MM.1S (cell line): ENCODE data around the gene PPP6R2.

Experiments used
- DNase-seq: peaks from one replicate; pipeline ENCODE4 v3.0.0-alpha.2; 2015
- H2AFZ ChIP-seq: fragments of 300-600 bp; sonication (generic); 2 replicates; pipeline ENCODE4 v1.6.0; 2016; ENCODE audit warnings: antibody characterized with exemption, low read length
- H3F3A ChIP-seq: fragments of 300-600 bp; sonication (generic); 2 replicates; pipeline ENCODE4 v1.6.1; 2016; ENCODE audit warnings: mild to moderate bottlenecking, antibody characterized with exemption, low read length, moderate library complexity, mixed read lengths; ENCODE audit not compliant: insufficient read depth
- H3K27ac ChIP-seq: fragments of 300-600 bp; sonication (generic); 2 replicates; pipeline ENCODE4 v1.5.1; 2016; ENCODE audit warnings: mild to moderate bottlenecking, low read length
- H3K27me3 ChIP-seq: fragments of 300-600 bp; sonication (generic); replicated peaks from 2 replicates; pipeline ENCODE4 v1.6.0; 2016; ENCODE audit warnings: low read length; ENCODE audit not compliant: insufficient read depth
- H3K36me3 ChIP-seq: fragments of 300-600 bp; sonication (generic); replicated peaks from 2 replicates; pipeline ENCODE4 v1.6.1; 2016; ENCODE audit warnings: mild to moderate bottlenecking, low read length, mixed read lengths; ENCODE audit not compliant: insufficient read depth
- H3K4me1 ChIP-seq: fragments of 300-600 bp; sonication (generic); 2 replicates; pipeline ENCODE4 v1.6.1; 2016; ENCODE audit warnings: low read length, mixed read lengths
- H3K4me2 ChIP-seq: fragments of 300-600 bp; sonication (generic); 2 replicates; pipeline ENCODE4 v1.6.0; 2016; ENCODE audit warnings: low read depth, low read length
- H3K4me3 ChIP-seq: fragments of 300-600 bp; sonication (generic); 2 replicates; pipeline ENCODE4 v1.5.1; 2016; ENCODE audit warnings: low read length, mixed read lengths
- H3K79me2 ChIP-seq: fragments of 300-600 bp; sonication (generic); 2 replicates; pipeline ENCODE4 v1.6.1; 2016; ENCODE audit warnings: mixed run types, low read length, mixed read lengths
- H3K9ac ChIP-seq: fragments of 300-600 bp; sonication (generic); 2 replicates; pipeline ENCODE4 v1.6.1; 2016; ENCODE audit warnings: low read length, mixed read lengths
- H3K9me2 ChIP-seq: fragments of 300-600 bp; sonication (generic); replicated peaks from 2 replicates; pipeline ENCODE4 v1.6.1; 2016; ENCODE audit warnings: mild to moderate bottlenecking, low read length, mixed read lengths; ENCODE audit not compliant: insufficient read depth
- H3K9me3 ChIP-seq: fragments of 300-600 bp; sonication (generic); replicated peaks from 2 replicates; pipeline ENCODE4 v1.6.1; 2016; ENCODE audit warnings: mild to moderate bottlenecking, low read length, mixed read lengths; ENCODE audit not compliant: insufficient read depth
- H4K20me1 ChIP-seq: fragments of 300-600 bp; sonication (generic); 2 replicates; pipeline ENCODE4 v1.6.1; 2016; ENCODE audit warnings: mild to moderate bottlenecking, low read length, moderate library complexity, mixed read lengths; ENCODE audit not compliant: insufficient read depth
- EZH2 ChIP-seq: fragments of 300-600 bp; sonication (generic); optimal IDR thresholded peaks from 2 replicates; pipeline ENCODE3; 2017; ENCODE audit warnings: low read depth, mild to moderate bottlenecking, antibody characterized with exemption, low read length, mixed read lengths
- EZH2phosphoT487 ChIP-seq: fragments of 300-600 bp; sonication (generic); IDR thresholded peaks from 2 replicates; pipeline ENCODE4 v1.6.1; 2018; ENCODE audit warnings: antibody characterized with exemption, low read length
- TF ChIP-seq, protein P1 (sequence below): fragments of 300-600 bp; sonication (generic); IDR thresholded peaks from 2 replicates; pipeline ENCODE4 v1.5.1; 2016; ENCODE audit warnings: antibody characterized with exemption, low read length, mixed read lengths

PPP6R2 gene

DNA sequence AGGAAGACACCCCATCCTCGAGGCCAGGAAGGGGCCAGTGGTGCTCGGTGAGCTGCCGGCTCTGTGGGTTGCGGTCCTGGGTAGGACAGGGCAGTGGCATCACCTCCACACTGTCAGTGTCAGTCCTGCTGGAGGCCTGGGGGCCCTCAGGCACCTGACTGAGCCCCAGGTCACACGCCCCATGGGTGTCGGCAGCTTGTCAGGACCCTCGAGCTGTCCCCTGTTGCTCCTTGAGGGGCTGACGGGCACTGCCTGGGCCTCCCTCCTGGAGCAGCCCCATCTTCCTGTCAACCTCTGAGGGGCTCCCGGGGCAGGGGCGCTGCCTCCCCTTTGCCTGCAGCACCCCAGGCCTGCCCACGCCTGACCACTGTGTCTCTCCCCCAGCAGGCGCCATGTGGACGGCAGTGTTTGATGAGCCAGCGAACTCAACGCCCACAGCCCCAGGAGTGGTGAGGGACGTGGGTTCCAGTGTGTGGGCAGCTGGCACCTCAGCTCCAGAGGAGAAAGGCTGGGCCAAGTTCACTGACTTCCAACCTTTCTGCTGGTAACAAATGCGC lies 96.3 kb downstream of the PPP6R2 start:
- no peaks in the 10 kb centered on the region for H3F3A ChIP-seq
- DNase-seq: no peak
- H3K4me3 ChIP-seq: no peak overlapping the region
- no peaks in the 10 kb centered on the region for H3K36me3 ChIP-seq
- no peak overlapping the region for H2AFZ ChIP-seq
- H4K20me1 ChIP-seq: no peaks in the 10 kb centered on the region
- H3K27ac ChIP-seq: no peak overlapping the region
- H3K27me3 ChIP-seq: no peaks in the 10 kb centered on the region
- TF ChIP-seq, protein P1, sequence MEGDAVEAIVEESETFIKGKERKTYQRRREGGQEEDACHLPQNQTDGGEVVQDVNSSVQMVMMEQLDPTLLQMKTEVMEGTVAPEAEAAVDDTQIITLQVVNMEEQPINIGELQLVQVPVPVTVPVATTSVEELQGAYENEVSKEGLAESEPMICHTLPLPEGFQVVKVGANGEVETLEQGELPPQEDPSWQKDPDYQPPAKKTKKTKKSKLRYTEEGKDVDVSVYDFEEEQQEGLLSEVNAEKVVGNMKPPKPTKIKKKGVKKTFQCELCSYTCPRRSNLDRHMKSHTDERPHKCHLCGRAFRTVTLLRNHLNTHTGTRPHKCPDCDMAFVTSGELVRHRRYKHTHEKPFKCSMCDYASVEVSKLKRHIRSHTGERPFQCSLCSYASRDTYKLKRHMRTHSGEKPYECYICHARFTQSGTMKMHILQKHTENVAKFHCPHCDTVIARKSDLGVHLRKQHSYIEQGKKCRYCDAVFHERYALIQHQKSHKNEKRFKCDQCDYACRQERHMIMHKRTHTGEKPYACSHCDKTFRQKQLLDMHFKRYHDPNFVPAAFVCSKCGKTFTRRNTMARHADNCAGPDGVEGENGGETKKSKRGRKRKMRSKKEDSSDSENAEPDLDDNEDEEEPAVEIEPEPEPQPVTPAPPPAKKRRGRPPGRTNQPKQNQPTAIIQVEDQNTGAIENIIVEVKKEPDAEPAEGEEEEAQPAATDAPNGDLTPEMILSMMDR: no peak
- TF ChIP-seq EZH2phosphoT487 (no peak), EZH2 (no peak)
- H3K79me2 ChIP-seq: no peaks in the 10 kb centered on the region
- H3K4me1 ChIP-seq: no peaks in the 10 kb centered on the region
- H3K9ac ChIP-seq: no peak overlapping the region
- no peaks in the 10 kb centered on the region for H3K9me2 ChIP-seq
- H3K4me2 ChIP-seq: no peak overlapping the region
- H3K9me3 ChIP-seq: no peaks in the 10 kb centered on the region

DNA sequence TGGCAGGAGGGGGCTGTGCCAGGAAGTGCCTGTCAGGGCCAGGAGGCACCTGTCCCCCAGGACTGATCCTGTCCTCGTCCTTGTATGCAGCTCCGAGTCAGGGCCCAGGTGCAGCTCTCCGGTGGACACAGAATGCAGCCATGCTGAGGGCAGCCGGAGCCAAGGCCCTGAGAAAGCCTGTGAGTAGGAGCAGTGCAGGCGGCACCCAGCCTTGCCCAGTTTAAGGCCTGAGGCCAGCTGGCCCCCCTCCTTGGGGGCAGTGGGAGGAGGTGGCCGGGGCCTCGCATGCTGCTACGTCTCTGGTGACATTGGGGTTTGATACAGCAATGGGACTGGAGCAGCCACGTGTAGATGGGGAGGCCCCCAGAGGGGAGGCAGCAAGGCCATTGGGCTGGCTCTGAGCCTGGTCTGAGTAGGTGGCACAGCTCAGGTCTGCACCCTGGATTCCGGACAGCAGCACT lies 96.8 kb downstream of the PPP6R2 start:
- H3K36me3 ChIP-seq: no peaks in the 10 kb centered on the region
- H3K4me2 ChIP-seq: no peak overlapping the region
- no peaks in the 10 kb centered on the region for H3K9me2 ChIP-seq
- peaks cover 3% of the 10 kb centered on the region; the same call in 1 of the 2 replicates for H3F3A ChIP-seq
- H3K4me1 ChIP-seq: no peaks in the 10 kb centered on the region
- no peak overlapping the region for H3K4me3 ChIP-seq
- TF ChIP-seq EZH2 (no peak), EZH2phosphoT487 (no peak)
- TF ChIP-seq, protein P1: no peak
- no peak overlapping the region for H3K27ac ChIP-seq
- no peak overlapping the region for H2AFZ ChIP-seq
- H3K9ac ChIP-seq: no peak overlapping the region
- DNase-seq: no peak
- no peaks in the 10 kb centered on the region for H4K20me1 ChIP-seq
- H3K9me3 ChIP-seq: no peaks in the 10 kb centered on the region
- H3K79me2 ChIP-seq: no peaks in the 10 kb centered on the region
- no peaks in the 10 kb centered on the region for H3K27me3 ChIP-seq

DNA sequence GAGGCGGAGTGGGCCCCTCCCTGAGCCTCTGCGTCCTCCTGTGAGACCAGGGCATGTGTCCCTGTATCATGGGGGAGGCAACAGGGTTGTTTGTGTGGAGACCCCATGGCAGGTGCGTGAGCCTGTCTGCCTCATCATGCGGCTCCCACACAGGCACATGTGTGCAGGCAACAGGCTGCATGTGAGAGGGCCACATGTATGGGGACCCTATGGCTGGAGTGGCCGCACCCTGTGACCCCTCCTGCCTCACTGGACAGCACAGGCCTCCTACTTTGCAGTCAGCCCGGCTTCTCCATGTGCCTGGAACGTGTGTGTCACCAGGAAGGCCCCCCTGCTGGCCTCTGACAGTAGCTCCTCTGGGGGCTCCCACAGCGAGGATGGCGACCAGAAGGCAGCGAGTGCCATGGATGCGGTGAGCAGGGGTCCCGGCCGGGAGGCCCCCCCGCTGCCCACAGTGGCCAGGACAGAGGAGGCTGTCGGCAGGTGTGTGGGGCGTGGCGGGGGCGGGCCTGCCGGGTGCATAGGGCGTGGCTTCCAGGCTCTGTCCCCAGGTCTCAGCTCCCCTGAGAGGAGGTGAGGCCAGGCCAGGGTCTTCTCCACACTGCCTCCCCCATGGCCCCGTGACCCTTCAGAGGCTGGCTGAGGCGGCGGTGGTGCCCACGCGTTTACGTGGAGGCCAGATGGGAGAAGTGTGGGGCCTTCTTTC lies 97.6 kb downstream of the PPP6R2 start:
- no peak overlapping the region for H2AFZ ChIP-seq
- no peaks in the 10 kb centered on the region for H3K4me1 ChIP-seq
- no peaks in the 10 kb centered on the region for H3K27me3 ChIP-seq
- no peaks in the 10 kb centered on the region for H3K9me2 ChIP-seq
- no peaks in the 10 kb centered on the region for H3K36me3 ChIP-seq
- H3K4me3 ChIP-seq: no peak overlapping the region
- H3K9me3 ChIP-seq: no peaks in the 10 kb centered on the region
- H3K79me2 ChIP-seq: no peaks in the 10 kb centered on the region
- no peaks in the 10 kb centered on the region for H4K20me1 ChIP-seq
- H3F3A ChIP-seq: peaks cover 4% of the 10 kb centered on the region; the same call in 1 of the 2 replicates
- H3K27ac ChIP-seq: no peak overlapping the region
- TF ChIP-seq EZH2 (no peak), EZH2phosphoT487 (no peak)
- TF ChIP-seq, protein P1: no peak
- H3K4me2 ChIP-seq: no peak overlapping the region
- no peak overlapping the region for H3K9ac ChIP-seq
- no peak for DNase-seq
